NCI-H2107 treated with DMSO at 0.1 percent for 48 hours (cell line): ENCODE data around the gene NNMT.
"Not testable (repeated sequence)": the region's sequence is repeated elsewhere in the genome, so short reads cannot be mapped to it uniquely, and the experiment has no call there.

Source experiments
- DNase-seq: peaks from one replicate; lab custom pipeline; 2025; ENCODE audit not compliant: unreplicated experiment; lab: John Stamatoyannopoulos, UW

The NNMT gene

DNA sequence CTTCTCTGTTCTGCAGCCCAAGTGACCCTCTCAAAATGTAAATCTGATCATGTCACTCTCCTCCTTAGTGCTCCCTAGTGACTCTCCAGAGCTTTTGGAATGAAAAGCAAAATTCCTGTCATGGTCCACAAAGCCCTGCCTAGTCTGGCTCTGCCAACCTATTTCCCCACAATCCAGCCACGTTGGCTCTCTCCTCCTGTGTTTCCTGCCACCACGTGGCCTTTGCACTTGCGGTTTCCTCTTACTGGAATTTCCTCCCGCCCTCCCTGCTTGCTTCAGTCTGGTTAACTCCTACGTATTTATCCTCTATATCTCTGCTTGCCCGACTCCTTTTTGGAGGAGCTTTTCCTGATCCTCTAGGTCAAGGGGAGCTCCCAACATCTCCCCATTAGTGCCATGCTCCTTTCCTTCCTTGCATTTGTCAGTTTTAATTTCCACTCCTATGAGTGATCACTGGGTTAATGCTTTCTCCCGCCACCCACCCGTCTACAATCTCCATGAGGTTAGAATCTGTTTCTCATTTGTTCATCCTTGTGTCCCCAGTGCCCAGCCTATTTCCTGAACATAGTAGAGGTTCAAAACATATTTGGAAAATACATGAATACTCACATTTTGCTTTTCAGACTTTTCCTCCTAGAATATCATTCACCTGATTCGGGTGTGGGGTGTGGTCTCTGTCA lies 11.5 kb downstream of the NNMT start:
- no peak for DNase-seq

DNA sequence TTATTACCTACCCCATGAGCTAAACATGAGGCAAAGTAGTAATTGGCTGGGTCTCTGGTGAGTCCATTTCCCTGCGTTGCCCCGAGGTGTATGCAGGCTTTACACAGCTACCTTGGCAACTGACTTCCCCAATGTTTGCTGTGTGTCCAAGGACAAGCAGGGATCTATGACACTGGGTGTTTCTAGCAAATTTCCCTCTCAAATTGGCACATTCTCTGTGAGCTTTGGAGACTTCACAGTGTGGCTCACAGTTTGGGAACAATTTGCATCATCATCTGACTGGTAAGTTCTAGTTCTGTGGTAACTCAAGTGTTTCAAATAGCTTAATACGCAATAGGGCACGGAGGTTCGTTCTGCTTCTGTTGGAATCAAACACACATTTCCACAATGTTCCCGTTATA lies 12.5 kb downstream of the NNMT start:
- DNase-seq, result no peak

- DNase-seq, result no peak
Measured at GRCh38 chr11:114309517-114309916, 13.3 kb downstream of the NNMT start.

GRCh38 chr11:114310095-114310494 lies 13.9 kb downstream of the NNMT start:
- no peak for DNase-seq

DNA sequence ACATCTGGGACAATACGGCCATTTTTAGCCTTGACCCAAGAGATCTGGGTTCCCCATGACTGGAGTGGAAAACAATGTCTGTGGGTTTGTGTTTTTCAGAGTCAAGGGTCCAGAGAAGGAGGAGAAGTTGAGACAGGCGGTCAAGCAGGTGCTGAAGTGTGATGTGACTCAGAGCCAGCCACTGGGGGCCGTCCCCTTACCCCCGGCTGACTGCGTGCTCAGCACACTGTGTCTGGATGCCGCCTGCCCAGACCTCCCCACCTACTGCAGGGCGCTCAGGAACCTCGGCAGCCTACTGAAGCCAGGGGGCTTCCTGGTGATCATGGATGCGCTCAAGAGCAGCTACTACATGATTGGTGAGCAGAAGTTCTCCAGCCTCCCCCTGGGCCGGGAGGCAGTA lies 15.7 kb downstream of the NNMT start:
- no peak for DNase-seq

- DNase-seq, result no peak
Measured at GRCh38 chr11:114314096-114314495, 17.9 kb downstream of the NNMT start.

DNA sequence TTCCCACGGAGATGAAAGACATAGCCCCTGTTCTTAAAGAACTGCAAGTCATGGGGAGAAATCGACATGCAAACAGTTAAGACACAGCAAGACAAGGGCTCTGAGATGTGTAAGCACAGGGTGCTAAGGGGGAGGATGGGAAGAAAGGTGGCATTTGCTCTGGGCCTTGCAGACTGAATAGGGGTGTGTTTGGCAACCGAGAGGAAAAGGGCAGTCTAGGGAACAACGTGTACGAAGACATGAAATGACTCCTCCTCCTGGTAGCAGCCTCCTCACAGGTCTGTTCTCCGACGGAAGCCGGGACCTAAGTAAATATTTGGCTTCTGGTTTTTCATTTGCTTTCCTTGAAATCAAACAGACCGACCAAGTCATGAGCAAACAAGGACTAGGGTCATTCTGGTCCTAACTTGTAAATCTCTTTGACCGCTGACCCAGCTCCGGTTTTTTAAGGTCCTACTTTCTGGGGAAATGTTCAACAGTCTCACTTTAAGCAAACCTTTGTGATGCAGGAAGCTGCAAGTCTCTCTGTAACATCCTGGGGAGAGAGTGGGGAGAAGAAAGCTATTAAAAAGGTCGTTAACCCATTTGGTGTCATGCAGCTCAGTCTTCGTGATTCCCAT lies 19.7 kb downstream of the NNMT start:
- no peak for DNase-seq

DNA sequence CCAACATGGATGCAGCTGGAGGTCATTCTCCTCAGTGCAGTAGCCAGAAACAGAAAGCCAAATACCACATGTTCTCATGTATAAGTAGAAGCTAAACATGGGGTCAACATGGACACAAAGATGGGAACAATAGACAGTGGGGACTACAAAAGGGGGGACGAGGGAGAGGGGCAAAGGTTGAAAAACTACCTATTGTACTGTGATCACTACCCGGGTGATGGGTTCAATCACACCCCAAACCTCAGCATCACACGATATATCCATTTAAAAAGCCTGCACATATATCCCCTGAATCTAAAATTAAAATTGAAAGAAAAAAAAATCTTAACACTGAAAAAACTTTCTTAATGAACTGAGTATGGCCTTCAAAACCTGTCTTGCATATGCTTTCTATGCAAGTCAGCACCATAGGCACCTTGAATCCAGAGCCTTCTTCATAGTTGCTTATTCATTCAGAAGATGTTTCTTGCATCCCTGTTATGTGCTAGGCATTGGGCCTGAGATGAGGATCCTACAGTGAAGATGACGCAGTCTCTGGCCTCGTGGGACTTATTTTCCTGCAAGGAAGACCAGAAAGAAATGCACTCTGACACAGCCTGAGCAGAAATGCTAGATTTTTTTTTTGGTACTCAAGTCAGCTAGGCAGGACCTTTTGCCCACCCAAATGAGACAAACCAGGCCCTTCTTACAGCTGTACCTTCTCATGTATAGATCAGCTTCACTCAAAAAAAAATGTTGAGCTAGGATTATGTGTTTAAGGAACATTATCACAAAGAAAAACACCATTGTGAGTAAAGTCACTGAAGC lies 21.0 kb downstream of the NNMT start:
- no peak for DNase-seq

DNA sequence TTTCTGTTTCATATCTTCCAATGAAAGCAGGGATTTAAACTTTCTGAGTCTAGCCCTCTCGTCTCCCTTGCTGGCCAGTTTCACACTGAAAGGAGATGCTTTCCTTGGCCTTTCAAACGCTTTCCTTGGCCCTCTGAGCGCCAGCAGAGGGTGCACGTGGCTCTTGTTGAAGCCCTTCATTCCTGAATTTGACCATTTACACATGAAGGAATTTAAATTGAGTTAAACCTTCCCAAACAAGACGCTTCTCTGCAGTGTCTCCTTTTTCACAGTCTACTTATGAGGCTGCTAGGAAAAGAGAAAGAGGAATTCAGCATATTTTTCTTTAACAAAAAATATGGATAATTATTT lies 21.6 kb downstream of the NNMT start:
- peak; percentile 26 for DNase-seq

DNA sequence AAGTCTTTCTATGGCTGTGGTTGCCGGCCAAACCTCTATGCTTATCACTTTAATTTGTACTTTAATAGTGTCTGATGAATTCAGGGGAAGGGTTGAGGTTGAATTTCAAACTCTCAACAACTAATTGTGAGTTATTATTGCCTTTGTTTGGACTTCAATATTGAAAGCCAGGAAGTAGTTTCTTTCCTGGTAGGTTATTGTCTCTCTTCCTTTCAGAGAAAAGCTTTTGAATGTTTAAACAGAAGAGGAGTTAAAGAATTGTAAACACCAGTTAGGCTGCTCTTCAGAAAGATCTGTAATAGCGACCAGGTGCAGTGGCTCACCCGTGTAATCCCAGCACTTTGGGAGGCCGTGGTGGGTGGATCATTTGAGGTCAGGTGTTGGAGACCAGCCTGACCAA lies 22.2 kb downstream of the NNMT start:
- DNase-seq, result peak; percentile 87

DNA sequence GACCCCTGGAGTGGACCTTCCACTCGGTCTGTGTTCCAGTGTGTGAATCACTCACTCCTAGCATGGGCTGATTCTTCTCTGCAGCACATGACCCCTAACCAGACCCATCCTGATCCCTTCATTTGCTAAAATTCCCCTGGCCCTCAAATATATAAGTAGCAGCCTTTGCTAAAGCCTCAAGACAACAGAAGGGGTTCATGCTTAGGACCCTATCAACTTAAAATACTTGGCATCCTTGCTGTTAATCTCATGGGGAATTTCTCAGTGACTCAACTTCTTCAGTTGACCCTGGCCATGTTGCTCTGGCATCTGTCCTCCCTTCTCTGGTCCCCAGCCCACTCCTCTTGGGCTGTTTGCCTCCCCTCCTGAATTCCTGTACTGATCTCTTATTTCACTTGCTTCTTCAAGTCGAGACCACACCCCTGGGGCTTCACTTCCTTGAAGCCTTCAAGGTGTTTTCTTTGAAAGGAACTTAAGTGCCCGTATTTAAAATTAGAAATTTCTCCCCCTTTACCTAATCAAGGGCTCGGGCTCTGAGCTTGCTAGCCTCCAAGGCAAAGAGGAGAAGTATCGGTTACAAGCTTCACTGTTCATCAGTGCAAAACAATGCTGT lies 23.6 kb downstream of the NNMT start:
- no peak for DNase-seq

DNA sequence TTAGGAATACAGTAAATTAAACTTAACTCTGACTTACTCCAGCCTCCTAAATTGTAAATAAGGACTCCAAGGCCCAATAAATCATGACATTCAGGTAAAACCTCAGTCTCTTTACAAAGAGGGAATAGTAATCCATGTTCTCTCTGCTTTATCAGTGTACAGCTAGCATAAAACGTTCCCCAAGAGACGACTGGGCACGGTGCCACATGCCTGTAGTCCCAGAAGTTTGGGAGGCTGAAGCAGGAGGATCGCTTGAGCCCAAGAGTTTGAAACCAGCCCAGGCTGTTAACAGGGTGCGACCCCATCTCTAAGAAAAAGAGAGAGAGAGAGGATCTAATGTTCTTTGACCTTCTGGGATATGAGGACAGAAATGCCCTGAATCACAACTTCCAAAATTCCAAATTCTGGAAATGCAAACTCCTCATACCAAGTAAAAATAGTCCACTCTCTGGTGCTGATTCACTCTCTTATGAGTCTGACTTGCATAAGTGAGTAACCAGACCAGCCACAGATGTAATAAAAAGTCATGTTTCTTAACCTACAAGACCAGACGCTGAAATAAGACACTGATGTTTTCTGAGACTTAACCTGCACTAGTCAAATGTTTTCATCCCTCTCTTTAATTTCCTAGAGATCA lies 25.5 kb downstream of the NNMT start:
- DNase-seq, result no peak

GRCh38 chr11:114322934-114323333 lies 26.7 kb downstream of the NNMT start:
- DNase-seq, result no peak

DNA sequence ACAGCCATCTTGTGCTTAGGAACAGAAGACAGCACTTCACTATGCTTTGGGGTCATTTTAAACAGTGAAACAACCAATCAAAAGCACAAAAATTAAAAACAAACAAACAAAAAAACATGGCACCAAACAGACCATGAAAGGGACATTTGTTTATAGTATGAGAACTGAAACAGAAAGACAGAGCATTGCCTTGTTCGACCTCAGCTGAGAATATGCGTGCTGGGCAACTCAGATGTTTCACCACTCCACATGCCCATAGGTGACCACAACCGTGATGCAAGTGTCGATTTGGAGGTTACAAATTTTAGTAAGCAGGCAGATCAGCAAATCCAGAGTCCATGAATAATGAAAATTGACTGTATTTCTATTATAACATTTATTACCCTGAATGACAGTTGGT lies 30.0 kb downstream of the NNMT start:
- no peak for DNase-seq

DNA sequence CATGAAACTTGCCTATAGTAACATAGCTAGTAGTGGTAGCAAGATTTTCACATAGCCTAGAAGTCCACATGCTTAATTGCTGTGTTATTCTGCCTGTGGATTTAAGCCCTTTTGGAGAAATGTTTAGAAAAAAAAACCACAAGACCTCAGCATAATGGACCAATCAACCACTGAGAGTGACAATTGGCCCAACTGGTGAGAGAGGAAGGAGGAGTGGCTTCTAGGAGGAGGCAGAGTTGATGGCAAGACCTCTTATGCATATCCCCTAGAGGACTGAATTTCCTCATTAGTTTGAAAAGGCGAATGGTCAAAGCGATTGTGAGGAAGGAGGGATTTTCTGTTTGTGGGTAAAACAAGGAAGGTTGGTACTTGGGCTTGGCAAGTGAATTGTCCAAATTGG lies 30.6 kb downstream of the NNMT start:
- no peak for DNase-seq

GRCh38 chr11:114330373-114330772 lies 34.2 kb downstream of the NNMT start:
- DNase-seq, result no peak

- peak; percentile 59 for DNase-seq
Measured at GRCh38 chr11:114340311-114341131, 44.3 kb downstream of the NNMT start.

- not testable (repeated sequence) for DNase-seq
Measured at GRCh38 chr11:114341667-114342066, 45.5 kb downstream of the NNMT start.

GRCh38 chr11:114342476-114342875 lies 46.3 kb downstream of the NNMT start:
- no peak for DNase-seq

- DNase-seq, result no peak
Measured at GRCh38 chr11:114343020-114343419, 46.8 kb downstream of the NNMT start.

DNA sequence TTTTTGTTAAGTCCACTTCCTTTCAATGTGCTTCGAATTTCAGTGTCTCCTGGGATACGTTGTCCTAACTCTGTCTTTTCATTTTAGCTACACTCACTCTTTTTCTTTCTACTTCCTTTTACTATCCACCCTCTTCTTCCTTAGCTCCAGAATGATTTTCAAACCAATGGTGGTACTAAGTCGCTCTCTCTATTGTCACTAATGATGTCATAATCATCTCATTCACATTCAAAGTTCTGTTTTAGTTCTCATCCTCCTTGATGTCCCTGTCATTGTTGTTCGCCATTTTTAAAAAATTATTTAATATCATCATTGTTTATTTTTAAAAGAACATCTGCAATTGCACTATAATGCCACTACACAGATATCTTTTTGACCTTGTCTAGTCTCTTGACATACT lies 47.3 kb downstream of the NNMT start:
- DNase-seq, result no peak
